OCI-LY7 (cell line): ENCODE measurements around the gene MTUS2. TPM values are rescaled to one million over a fixed set of nuclear protein-coding genes. Genes with fewer than 3 reads are reported as not detected.

Source experiments
- BruUV-seq: library from RNA; stranded (reverse); fragments of 400-500 nt; replicated peaks from 2 replicates; lab custom pipeline; 2021; lab: Mats Ljungman, UMichigan
- CTCF ChIA-PET: fragments of 300-600 bp; sonication (Branson Sonifier 250); formaldehyde crosslinking; loops from one replicate; lab custom pipeline; 2022; ENCODE audit warnings: antibody characterized with exemption; ENCODE audit not compliant: unreplicated experiment; lab: Charles Lee
- POLR2A ChIA-PET: fragments of 300-600 bp; sonication (Branson Sonifier 250); formaldehyde crosslinking; loops from one replicate; lab custom pipeline; 2022; ENCODE audit warnings: antibody characterized with exemption; lab: Charles Lee
- DNase-seq: peaks from one replicate; pipeline ENCODE4 v3.0.0-alpha.2; 2015; ENCODE audit warnings: low spot score
- H2AFZ ChIP-seq: fragments of 200-600 bp; sonication (generic), shearing (Covaris generic); 2 replicates; pipeline ENCODE4 v1.6.1; 2014; ENCODE audit warnings: mild to moderate bottlenecking, antibody characterized with exemption, low read length, moderate library complexity
- H3K27ac ChIP-seq: fragments of 200-600 bp; sonication (generic); 2 replicates; pipeline ENCODE4 v1.5.1; 2014; ENCODE audit warnings: mixed run types, low read depth, mild to moderate bottlenecking, moderate library complexity, low read length, inconsistent platforms; ENCODE audit not compliant: poor library complexity, severe bottlenecking
- H3K36me3 ChIP-seq: fragments of 200-600 bp; sonication (generic); 2 replicates; pipeline ENCODE4 v1.6.1; 2014; ENCODE audit warnings: mild to moderate bottlenecking, antibody characterized with exemption, low read length, moderate library complexity, mixed read lengths; ENCODE audit not compliant: insufficient read depth
- H3K4me1 ChIP-seq: fragments of 200-600 bp; sonication (generic); 2 replicates; pipeline ENCODE4 v1.5.1; 2014; ENCODE audit warnings: mild to moderate bottlenecking, low read length; ENCODE audit not compliant: insufficient read depth, poor library complexity, severe bottlenecking
- H3K4me2 ChIP-seq: fragments of 200-600 bp; sonication (generic); 2 replicates; pipeline ENCODE4 v1.6.1; 2014; ENCODE audit warnings: mild to moderate bottlenecking, low read length
- H3K4me3 ChIP-seq: fragments of 200-600 bp; sonication (generic); 2 replicates; pipeline ENCODE4 v1.5.1; 2014; ENCODE audit warnings: mild to moderate bottlenecking, low read depth, low read length; ENCODE audit not compliant: poor library complexity, severe bottlenecking
- H3K79me2 ChIP-seq: fragments of 200-600 bp; sonication (generic); 2 replicates; pipeline ENCODE4 v1.6.1; 2016; ENCODE audit warnings: low read depth, mild to moderate bottlenecking, low read length, moderate library complexity, mixed read lengths; ENCODE audit not compliant: insufficient read depth
- H3K9me2 ChIP-seq: fragments of 200-600 bp; sonication (generic); 2 replicates; pipeline ENCODE4 v1.6.1; 2016; ENCODE audit warnings: mild to moderate bottlenecking, low read length, mixed read lengths; ENCODE audit not compliant: insufficient read depth
- H3K9me3 ChIP-seq: fragments of 200-600 bp; sonication (generic); 2 replicates; pipeline ENCODE4 v1.6.1; 2014; ENCODE audit warnings: mild to moderate bottlenecking, mixed run types, low read length, mixed read lengths
- H4K20me1 ChIP-seq: fragments of 200-600 bp; sonication (generic); 2 replicates; pipeline ENCODE4 v1.6.1; 2014; ENCODE audit warnings: mild to moderate bottlenecking, antibody characterized with exemption, low read length, moderate library complexity, mixed read lengths; ENCODE audit not compliant: insufficient read depth
- CTCF ChIP-seq: fragments of 200-600 bp; sonication (generic); conservative IDR thresholded peaks from 2 replicates; pipeline ENCODE4 v1.5.1; 2014; ENCODE audit warnings: mild to moderate bottlenecking, antibody characterized with exemption, low read length, moderate library complexity, mixed read lengths
- EZH2phosphoT487 ChIP-seq: fragments of 200-600 bp; sonication (generic); IDR thresholded peaks from 2 replicates; pipeline ENCODE4 v1.6.1; 2018; ENCODE audit warnings: low read depth, borderline replicate concordance, mild to moderate bottlenecking, mixed run types, antibody characterized with exemption, low read length, moderate library complexity, mixed read lengths
- intact Hi-C: fragments of 100-400 bp; cut with micrococcal nuclease; formaldehyde crosslinking; loops from one replicate; pipeline ENCODE4 v1.10.0; 2022; ENCODE audit not compliant: unreplicated experiment
- total RNA-seq, 2 experiments: library from RNA; depleted of rRNA in 1 of 2; stranded (reverse); fragments of >200 nt in 1 of 2; shearing (Covaris generic) in 1 of 2; gene quantifications; 2 replicates each; pipeline ENCODE4 v1.2.3, GENCODE V29; 2014 to 2022

Gene MTUS2
- total RNA-seq, 2 experiments from 2014 or later: 0.16 to 9.8 TPM

- BruUV-seq: no TSS peak
- H2AFZ ChIP-seq: no peak overlapping the region
- no peaks in the 10 kb centered on the region for H4K20me1 ChIP-seq
- no peak overlapping the region for H3K4me3 ChIP-seq
- peaks cover 55% of the 10 kb centered on the region for H3K4me1 ChIP-seq
- intact Hi-C loops: loop anchor here (10.0 kb wide), 1 partner anchor 1175 kb away; the partner anchor contains the start of gene USPL1
- H3K9me2 ChIP-seq: no peaks in the 10 kb centered on the region
- no peak for TF ChIP-seq EZH2phosphoT487
- no peak for TF ChIP-seq CTCF
- no peaks in the 10 kb centered on the region for H3K36me3 ChIP-seq
- POLR2A ChIA-PET: interaction anchor here (0.6 to 1.9 kb wide), 3 partner anchors 9 to 65 kb away, joined by 3 to 4 read pairs (median 4); no protein-coding TSS in a partner anchor
- H3K79me2 ChIP-seq: no peaks in the 10 kb centered on the region
- H3K27ac ChIP-seq: no peak overlapping the region
- no peak overlapping the region for H3K4me2 ChIP-seq
- DNase-seq: no peak
- CTCF ChIA-PET: no interaction called here
- H3K9me3 ChIP-seq: no peaks in the 10 kb centered on the region
Observed at GRCh38 chr13:29439601-29440388, 619.7 kb downstream of the MTUS2 start.

- Histone ChIP-seq H3K36me3 (no peaks in the 10 kb centered on the region), H3K9me3 (no peaks in the 10 kb centered on the region), H3K27ac (no peak overlapping the region), H3K4me1 (peaks cover 40% of the 10 kb centered on the region), H2AFZ (no peak overlapping the region), H3K79me2 (no peaks in the 10 kb centered on the region), H3K4me2 (no peak overlapping the region), H3K9me2 (no peaks in the 10 kb centered on the region), H4K20me1 (no peaks in the 10 kb centered on the region), H3K4me3 (no peak overlapping the region)
- DNase-seq: no peak
- POLR2A ChIA-PET: interaction anchor here (0.6 to 1.9 kb wide), 2 partner anchors 7 to 66 kb away, joined by 4 read pairs; no protein-coding TSS in a partner anchor
- no TSS peak for BruUV-seq
- intact Hi-C loops: no loop called here
- CTCF ChIA-PET: no interaction called here
- no peak for TF ChIP-seq EZH2phosphoT487
- no peak for TF ChIP-seq CTCF
Observed at GRCh38 chr13:29441306-29441705, 621.2 kb downstream of the MTUS2 start.

GRCh38 chr13:29446016-29446415, 625.9 kb downstream of the MTUS2 start:
- POLR2A ChIA-PET: no interaction called here
- Histone ChIP-seq H3K27ac (no peak overlapping the region), H3K4me3 (no peak overlapping the region), H3K79me2 (no peaks in the 10 kb centered on the region), H3K4me2 (no peak overlapping the region), H4K20me1 (no peaks in the 10 kb centered on the region), H3K4me1 (peaks cover 29% of the 10 kb centered on the region), H3K36me3 (no peaks in the 10 kb centered on the region), H3K9me3 (no peaks in the 10 kb centered on the region), H3K9me2 (no peaks in the 10 kb centered on the region), H2AFZ (no peak overlapping the region)
- BruUV-seq: no TSS peak
- intact Hi-C loops: no loop called here
- CTCF ChIA-PET: no interaction called here
- TF ChIP-seq CTCF (no peak), EZH2phosphoT487 (no peak)
- DNase-seq: no peak
